AG09309 (cell line): ENCODE data around the gene NLGN1.

Experiments
- DNase-seq: peaks from one replicate; pipeline ENCODE4 v3.0.0-alpha.2; 2010; ENCODE audit warnings: low read depth
- H3K4me3 ChIP-seq: 2 replicates; pipeline ENCODE4 v1.5.1; 2011; ENCODE audit warnings: mild to moderate bottlenecking, low read depth, low read length, moderate library complexity; ENCODE audit not compliant: control insufficient read depth
- TF ChIP-seq, protein P1 (sequence below): IDR thresholded peaks from 2 replicates; pipeline ENCODE4 v1.5.1; 2011; ENCODE audit warnings: mild to moderate bottlenecking, low read depth, low read length, inconsistent platforms; ENCODE audit not compliant: insufficient read depth, control insufficient read depth; ENCODE audit errors: missing control alignments

Gene NLGN1

DNA sequence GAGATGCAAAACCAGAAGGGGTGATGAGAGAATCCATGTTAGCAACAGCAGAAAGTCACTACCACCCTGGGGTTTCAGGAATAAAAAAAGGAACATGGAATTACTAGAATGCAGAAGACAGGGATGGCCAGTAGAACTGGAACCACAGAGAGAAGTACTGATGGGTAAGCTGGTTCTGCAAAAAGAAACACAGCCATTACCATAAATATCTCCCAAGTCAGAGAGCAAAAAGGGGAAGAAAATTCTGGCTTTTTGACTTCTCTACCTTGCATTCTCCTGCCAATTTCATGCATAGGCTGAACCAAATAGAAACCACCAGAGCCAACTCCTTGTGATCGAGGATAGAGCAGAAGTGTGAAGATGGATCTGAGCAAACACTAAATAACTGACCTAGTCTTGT lies 911.2 kb downstream of the NLGN1 start:
- TF ChIP-seq, protein P1, sequence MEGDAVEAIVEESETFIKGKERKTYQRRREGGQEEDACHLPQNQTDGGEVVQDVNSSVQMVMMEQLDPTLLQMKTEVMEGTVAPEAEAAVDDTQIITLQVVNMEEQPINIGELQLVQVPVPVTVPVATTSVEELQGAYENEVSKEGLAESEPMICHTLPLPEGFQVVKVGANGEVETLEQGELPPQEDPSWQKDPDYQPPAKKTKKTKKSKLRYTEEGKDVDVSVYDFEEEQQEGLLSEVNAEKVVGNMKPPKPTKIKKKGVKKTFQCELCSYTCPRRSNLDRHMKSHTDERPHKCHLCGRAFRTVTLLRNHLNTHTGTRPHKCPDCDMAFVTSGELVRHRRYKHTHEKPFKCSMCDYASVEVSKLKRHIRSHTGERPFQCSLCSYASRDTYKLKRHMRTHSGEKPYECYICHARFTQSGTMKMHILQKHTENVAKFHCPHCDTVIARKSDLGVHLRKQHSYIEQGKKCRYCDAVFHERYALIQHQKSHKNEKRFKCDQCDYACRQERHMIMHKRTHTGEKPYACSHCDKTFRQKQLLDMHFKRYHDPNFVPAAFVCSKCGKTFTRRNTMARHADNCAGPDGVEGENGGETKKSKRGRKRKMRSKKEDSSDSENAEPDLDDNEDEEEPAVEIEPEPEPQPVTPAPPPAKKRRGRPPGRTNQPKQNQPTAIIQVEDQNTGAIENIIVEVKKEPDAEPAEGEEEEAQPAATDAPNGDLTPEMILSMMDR = no peak
- no peak for DNase-seq
- no peak overlapping the region for H3K4me3 ChIP-seq

DNA sequence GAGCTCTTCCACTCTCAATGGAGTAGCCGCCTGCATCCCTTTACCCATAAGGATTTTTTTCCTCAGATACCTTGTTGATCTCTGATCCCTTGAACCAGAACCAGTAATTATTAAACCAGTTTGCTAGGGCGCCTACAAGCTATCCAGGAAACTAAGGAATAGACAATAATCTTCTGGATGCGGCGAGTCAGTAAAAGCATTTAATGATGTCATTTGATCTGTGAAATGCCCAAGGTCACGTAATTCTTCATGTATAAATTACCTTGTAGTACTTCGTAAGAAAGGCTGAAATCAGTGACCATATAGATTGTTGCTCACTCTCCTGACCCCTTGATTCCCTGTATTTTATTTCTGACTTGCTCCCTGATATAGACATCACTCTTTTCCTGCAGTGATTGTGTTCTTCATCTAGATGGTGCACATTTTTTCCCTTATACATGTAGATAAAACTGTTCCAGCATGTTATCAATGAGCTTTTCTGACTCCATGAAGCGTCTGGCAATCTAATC lies 913.0 kb downstream of the NLGN1 start:
- DNase-seq = no peak
- H3K4me3 ChIP-seq = no peak overlapping the region
- TF ChIP-seq, protein P1 = no peak

GRCh38 chr3:174315225-174315624 lies 917.7 kb downstream of the NLGN1 start:
- DNase-seq = no peak
- H3K4me3 ChIP-seq = no peak overlapping the region
- TF ChIP-seq, protein P1 = no peak

DNA sequence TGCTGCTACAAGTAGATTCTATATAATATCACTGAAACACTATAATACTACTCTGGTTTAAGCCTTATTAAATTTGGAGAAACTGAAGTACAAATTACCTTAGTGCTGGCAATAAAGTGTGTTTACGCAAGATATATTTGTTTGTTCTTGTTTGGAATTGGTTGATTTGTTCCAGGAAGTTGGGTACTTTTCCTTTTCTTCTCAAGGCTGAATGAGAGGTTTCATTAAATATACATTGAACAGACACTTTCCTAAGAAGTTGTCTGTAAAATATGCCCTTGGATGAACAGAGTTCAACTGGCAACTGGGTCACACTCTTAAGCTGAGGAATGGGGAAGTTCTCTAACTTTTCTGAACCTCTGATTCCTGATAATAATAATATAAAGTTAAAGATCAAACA lies 919.5 kb downstream of the NLGN1 start:
- no peak for DNase-seq
- TF ChIP-seq, protein P1 = no peak
- H3K4me3 ChIP-seq = no peak overlapping the region

- DNase-seq = no peak
- no peak overlapping the region for H3K4me3 ChIP-seq
- TF ChIP-seq, protein P1 = no peak
Observed at GRCh38 chr3:174318181-174318580, 920.6 kb downstream of the NLGN1 start.

DNA sequence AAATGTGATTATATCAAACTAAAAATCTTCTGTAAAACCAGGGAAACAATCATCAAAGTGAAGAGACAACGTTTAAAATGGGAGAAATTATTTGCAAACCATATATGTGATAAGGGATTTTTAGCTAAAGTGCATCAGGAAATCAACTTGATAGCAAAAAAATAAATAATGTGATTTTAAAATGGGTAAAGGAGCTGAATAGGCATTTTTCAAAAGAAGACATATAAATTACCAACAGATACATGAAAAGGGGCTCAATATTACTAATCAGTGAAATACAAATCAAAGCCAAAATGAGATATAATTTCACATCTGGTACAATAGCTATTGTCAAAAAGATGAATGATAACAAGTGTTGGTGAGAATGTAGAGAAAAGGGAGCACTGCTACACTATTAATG lies 924.0 kb downstream of the NLGN1 start:
- TF ChIP-seq, protein P1 = no peak
- H3K4me3 ChIP-seq = no peak overlapping the region
- DNase-seq = no peak

- no peak overlapping the region for H3K4me3 ChIP-seq
- no peak for DNase-seq
- TF ChIP-seq, protein P1 = no peak
Observed at GRCh38 chr3:174322789-174323188, 925.2 kb downstream of the NLGN1 start.
